Endometrium (tissue), 2 donors: ENCODE measurements around the gene PDCD11.
"Not testable (repeated sequence)": the region's sequence is repeated elsewhere in the genome, so short reads cannot be mapped to it uniquely, and the experiment has no call there.

Experiments
- FAIRE-seq: peaks from 2 replicates; lab custom pipeline; 2012; peaks lifted over from hg19 to GRCh38; lab: Jason Lieb, UNC
- donor health status: control.
- donor health status: control.

The PDCD11 gene

GRCh38 chr10:103396067-103396788 lies at the start of gene PDCD11, which contains the start of gene ATP5MK:
TSS of gene PDCD11 (plus strand) at chr10:103396626. CDS start at chr10:103398427, 1,801 bp downstream.
TSS of gene ATP5MK (minus strand) at chr10:103396475. CDS start at chr10:103392457, 4,018 bp downstream.
- peak; percentile 93 for FAIRE-seq

GRCh38 chr10:103350175-103350516 lies 46.3 kb upstream of the PDCD11 start:
- FAIRE-seq, result no peak

GRCh38 chr10:103350517-103351260 lies 45.7 kb upstream of the PDCD11 start, which contains the start of gene PCGF6:
TSS of gene PCGF6 (minus strand) at chr10:103351140. CDS start at chr10:103351066, 74 bp downstream.
- FAIRE-seq, result no peak

- FAIRE-seq, result no peak
Observed at GRCh38 chr10:103353281-103353680, 43.1 kb upstream of the PDCD11 start.

GRCh38 chr10:103354567-103354966 lies 41.9 kb upstream of the PDCD11 start:
- FAIRE-seq, result not testable (repeated sequence)

- no peak for FAIRE-seq
Observed at GRCh38 chr10:103355906-103356599, 40.4 kb upstream of the PDCD11 start.

GRCh38 chr10:103359493-103359892 lies 36.9 kb upstream of the PDCD11 start:
- not testable (repeated sequence) for FAIRE-seq

GRCh38 chr10:103360791-103361190 lies 35.6 kb upstream of the PDCD11 start:
- FAIRE-seq, result not testable (repeated sequence)

GRCh38 chr10:103367379-103367781 lies 29.0 kb upstream of the PDCD11 start:
- FAIRE-seq, result no peak

GRCh38 chr10:103367782-103368518 lies 28.5 kb upstream of the PDCD11 start, which contains the start of gene TAF5:
TSS of gene TAF5 (plus strand) at chr10:103367976. CDS start at chr10:103367990, 14 bp downstream.
- FAIRE-seq, result peak; percentile 89

GRCh38 chr10:103373544-103373943 lies 22.9 kb upstream of the PDCD11 start:
- FAIRE-seq, result no peak

GRCh38 chr10:103374263-103374662 lies 22.2 kb upstream of the PDCD11 start:
- FAIRE-seq, result no peak

GRCh38 chr10:103382769-103383168 lies 13.7 kb upstream of the PDCD11 start:
- FAIRE-seq, result no peak

GRCh38 chr10:103394180-103394579 lies 2.2 kb upstream of the PDCD11 start:
- FAIRE-seq, result no peak

GRCh38 chr10:103395754-103396066 lies 716 bp upstream of the PDCD11 start:
- no peak for FAIRE-seq

GRCh38 chr10:103396789-103397087 lies 312 bp downstream of the PDCD11 start:
- no peak for FAIRE-seq

GRCh38 chr10:103397191-103397825 lies 882 bp downstream of the PDCD11 start:
- no peak for FAIRE-seq

GRCh38 chr10:103413564-103413963 lies 17.1 kb downstream of the PDCD11 start:
- no peak for FAIRE-seq

- FAIRE-seq, result no peak
Observed at GRCh38 chr10:103415581-103415980, 19.2 kb downstream of the PDCD11 start.

- FAIRE-seq, result no peak
Observed at GRCh38 chr10:103416436-103417147, 20.2 kb downstream of the PDCD11 start.

- not testable (repeated sequence) for FAIRE-seq
Observed at GRCh38 chr10:103417148-103417469, 20.7 kb downstream of the PDCD11 start.
